IMR-90 (cell line): ENCODE data around the gene SLC26A6. TPM values are rescaled to one million over a fixed set of nuclear protein-coding genes. Genes with fewer than 3 reads are reported as not detected.

ENCODE experiments used
- ATAC-seq: fragments of 200-7000 bp; cut with Tn5 transposase; 2 replicates; pipeline ENCODE4 v1.9.1; 2020; ENCODE audit warnings: low read depth, mild to moderate bottlenecking, moderate library complexity
- BruUV-seq: library from RNA; stranded (reverse); fragments of 400-500 nt; replicated peaks from 2 replicates; lab custom pipeline; 2021; lab: Mats Ljungman, UMichigan
- CTCF ChIA-PET: fragments of 300-600 bp; formaldehyde crosslinking; extraction: SDS; loops from one replicate; lab custom pipeline; 2021; ENCODE audit warnings: antibody characterized with exemption; lab: Yijun Ruan, JAX
- POLR2A ChIA-PET: fragments of 300-600 bp; sonication (Branson Sonifier 250); formaldehyde crosslinking; loops from one replicate; lab custom pipeline; 2022; ENCODE audit warnings: antibody characterized with exemption; ENCODE audit not compliant: unreplicated experiment; lab: Charles Lee
- DNase-seq: peaks from one replicate; pipeline ENCODE4 v3.0.0; 2013
- H2AFZ ChIP-seq: replicated peaks from 2 replicates; pipeline ENCODE3; 2013; ENCODE audit warnings: low read length, mild to moderate bottlenecking; ENCODE audit not compliant: poor library complexity
- H2AK5ac ChIP-seq: 2 replicates; pipeline ENCODE4 v1.6.1; 2013; ENCODE audit warnings: low read depth, low read length, inconsistent platforms
- H2AK9ac ChIP-seq: replicated peaks from 2 replicates; pipeline ENCODE3; 2013; ENCODE audit warnings: mild to moderate bottlenecking, low read depth, low read length, moderate library complexity; ENCODE audit not compliant: poor library complexity
- H2BK120ac ChIP-seq: 2 replicates; pipeline ENCODE4 v1.6.1; 2013; ENCODE audit warnings: low read depth, low read length, inconsistent platforms
- H2BK15ac ChIP-seq: 3 replicates; pipeline ENCODE4 v1.6.1; 2013; ENCODE audit warnings: low read depth, low read length, inconsistent platforms
- H2BK20ac ChIP-seq: 2 replicates; pipeline ENCODE4 v1.6.1; 2013; ENCODE audit warnings: low read depth, mild to moderate bottlenecking, inconsistent platforms, low read length, moderate library complexity
- H2BK5ac ChIP-seq: 2 replicates; pipeline ENCODE4 v1.6.1; 2013; ENCODE audit warnings: mild to moderate bottlenecking, low read depth, low read length, inconsistent platforms; ENCODE audit not compliant: poor library complexity, severe bottlenecking
- H3K14ac ChIP-seq: replicated peaks from 2 replicates; pipeline ENCODE4 v1.6.1; 2013; ENCODE audit warnings: low read depth, low read length, inconsistent platforms
- H3K18ac ChIP-seq: 2 replicates; pipeline ENCODE4 v1.6.1; 2013; ENCODE audit warnings: low read depth, low read length, control low read depth
- H3K23ac ChIP-seq: 2 replicates; pipeline ENCODE4 v1.6.1; 2013; ENCODE audit warnings: low read depth, low read length, inconsistent platforms
- H3K27ac ChIP-seq: 2 replicates; pipeline ENCODE4 v1.5.1; 2013; ENCODE audit warnings: mild to moderate bottlenecking, control low read depth, low read length; ENCODE audit not compliant: insufficient read depth
- H3K27me3 ChIP-seq: 2 replicates; pipeline ENCODE4 v1.6.1; 2013; ENCODE audit warnings: low read length; ENCODE audit not compliant: control insufficient read depth, insufficient read depth
- H3K36me3 ChIP-seq: 2 replicates; pipeline ENCODE4 v1.6.1; 2013; ENCODE audit warnings: low read length, mixed read lengths; ENCODE audit not compliant: control insufficient read depth, insufficient read depth
- H3K4ac ChIP-seq: 2 replicates; pipeline ENCODE4 v1.6.1; 2013; ENCODE audit warnings: low read depth, low read length, inconsistent platforms
- H3K4me1 ChIP-seq: 2 replicates; pipeline ENCODE4 v1.6.1; 2013; ENCODE audit warnings: low read length, mixed read lengths; ENCODE audit not compliant: control insufficient read depth, insufficient read depth
- H3K4me2 ChIP-seq: 2 replicates; pipeline ENCODE4 v1.6.1; 2013; ENCODE audit warnings: low read depth, mild to moderate bottlenecking, control low read depth, low read length, moderate library complexity
- H3K4me3 ChIP-seq: 2 replicates; pipeline ENCODE4 v1.5.1; 2013; ENCODE audit warnings: low read depth, mild to moderate bottlenecking, control low read depth, low read length, moderate library complexity; ENCODE audit not compliant: insufficient read depth
- H3K56ac ChIP-seq: 2 replicates; pipeline ENCODE4 v1.6.1; 2013; ENCODE audit warnings: low read length, inconsistent platforms; ENCODE audit not compliant: insufficient read depth; ENCODE audit errors: extremely low read depth
- H3K79me1 ChIP-seq, 2 experiments: 2 replicates each; pipeline ENCODE4 v1.6.1; 2013; ENCODE audit warnings: low read length in 2 of 2, inconsistent platforms in 1 of 2, low read depth in 1 of 2
- H3K9ac ChIP-seq: 2 replicates; pipeline ENCODE4 v1.6.1; 2013; ENCODE audit warnings: low read depth, low read length, control low read depth
- H3K9me1 ChIP-seq: 2 replicates; pipeline ENCODE4 v1.6.1; 2013; ENCODE audit warnings: low read length, inconsistent platforms; ENCODE audit not compliant: insufficient read depth
- H3K9me3 ChIP-seq: 2 replicates; pipeline ENCODE4 v1.6.1; 2013; ENCODE audit warnings: low read length; ENCODE audit not compliant: control insufficient read depth, insufficient read depth
- H4K20me1 ChIP-seq: 2 replicates; pipeline ENCODE4 v1.6.1; 2013; ENCODE audit warnings: low read length, inconsistent platforms; ENCODE audit not compliant: insufficient read depth
- H4K5ac ChIP-seq: 2 replicates; pipeline ENCODE4 v1.6.1; 2013; ENCODE audit warnings: mild to moderate bottlenecking, low read depth, low read length, control low read depth
- H4K8ac ChIP-seq, 2 experiments: 2 replicates each; pipeline ENCODE4 v1.6.1; 2013; ENCODE audit warnings: low read depth in 2 of 2, low read length in 2 of 2, control low read depth in 1 of 2, inconsistent platforms in 1 of 2
- H4K91ac ChIP-seq: 2 replicates; pipeline ENCODE4 v1.6.1; 2013; ENCODE audit warnings: low read depth, low read length, inconsistent platforms; ENCODE audit not compliant: insufficient read depth
- BHLHE40 ChIP-seq: fragments of 150-350 bp; IDR thresholded peaks from 2 replicates; pipeline ENCODE4 v1.6.1; 2016; ENCODE audit warnings: mild to moderate bottlenecking, low read depth, low read length
- CEBPB ChIP-seq: IDR thresholded peaks from 2 replicates; pipeline ENCODE4 v1.6.1; 2012; ENCODE audit warnings: low read depth, low read length, improper control_type of control experiment
- CHD1 ChIP-seq: IDR thresholded peaks from 2 replicates; pipeline ENCODE4 v1.6.1; 2012; ENCODE audit warnings: low read depth, low read length, improper control_type of control experiment
- FOS ChIP-seq: fragments of 150-350 bp; IDR thresholded peaks from 2 replicates; pipeline ENCODE4 v1.6.1; 2016; ENCODE audit warnings: low read depth, low read length
- MAFK ChIP-seq: IDR thresholded peaks from 2 replicates; pipeline ENCODE4 v1.6.1; 2012; ENCODE audit warnings: low read depth, low read length, improper control_type of control experiment
- MAZ ChIP-seq: IDR thresholded peaks from 2 replicates; pipeline ENCODE4 v1.6.1; 2012; ENCODE audit warnings: low read depth, mild to moderate bottlenecking, low read length, improper control_type of control experiment, moderate library complexity, borderline replicate concordance
- MXI1 ChIP-seq: IDR thresholded peaks from 2 replicates; pipeline ENCODE4 v1.6.1; 2012; ENCODE audit warnings: low read depth, mild to moderate bottlenecking, low read length, moderate library complexity, borderline replicate concordance
- NFE2L2 ChIP-seq: fragments of 150-350 bp; IDR thresholded peaks from 2 replicates; pipeline ENCODE4 v1.6.1; 2016; ENCODE audit warnings: low read depth, mild to moderate bottlenecking, low read length
- POLR2A ChIP-seq: IDR thresholded peaks from 2 replicates; pipeline ENCODE4 v1.6.1; 2012; ENCODE audit warnings: mild to moderate bottlenecking, low read depth, low read length
- RAD21 ChIP-seq: IDR thresholded peaks from 2 replicates; pipeline ENCODE4 v1.6.1; 2012; ENCODE audit warnings: low read length, improper control_type of control experiment
- RCOR1 ChIP-seq: IDR thresholded peaks from 2 replicates; pipeline ENCODE4 v1.6.1; 2012; ENCODE audit warnings: mild to moderate bottlenecking, low read length, improper control_type of control experiment; ENCODE audit not compliant: insufficient replicate concordance
- RFX5 ChIP-seq: IDR thresholded peaks from 2 replicates; pipeline ENCODE4 v1.8.0; 2012; ENCODE audit warnings: low read depth, mild to moderate bottlenecking, low read length, moderate library complexity
- SMC3 ChIP-seq: fragments of 150-350 bp; IDR thresholded peaks from 2 replicates; pipeline ENCODE4 v1.6.1; 2016; ENCODE audit warnings: low read depth, mild to moderate bottlenecking, antibody characterized with exemption, low read length, moderate library complexity
- WGBS, 2 experiments: methylation state at CpG; one replicate each; pipeline versions ENCODE4 v1.1.5 to v1.1.7; 2013; ENCODE audit warnings: missing lambda C conversion rate in 2 of 2; ENCODE audit not compliant: insufficient read length in 1 of 2; ENCODE audit errors: extremely low coverage in 2 of 2; 5-methylcytosine and 5-hydroxymethylcytosine counted together
- dilution Hi-C: fragments of 300-500 bp; cut with HindIII; formaldehyde crosslinking; loops from one replicate; pipeline ENCODE4 v1.14.3; 2018; ENCODE audit warnings: low sequenced_read_pairs; ENCODE audit not compliant: unreplicated experiment
- in situ Hi-C: fragments of 300-500 bp; cut with MboI; formaldehyde crosslinking; loops from 3 replicates; pipeline ENCODE4 v1.14.3; 2019; ENCODE audit warnings: low sequenced_read_pairs, inconsistent platforms, mixed read lengths
- intact Hi-C: fragments of 100-400 bp; cut with micrococcal nuclease; formaldehyde crosslinking; loops from 2 replicates; pipeline ENCODE4 v1.10.0; 2022
- polyA plus RNA-seq, 3 experiments: library from polyadenylated mRNA; depleted of rRNA; stranded (reverse); fragments of >200 nt; gene quantifications; 2 replicates each; pipeline ENCODE4 v1.2.3, GENCODE V29; 2012; ENCODE audit warnings: low replicate concordance in 1 of 3
- total RNA-seq: library from RNA; depleted of rRNA; stranded (reverse); fragments of >200 nt; gene quantifications from 2 replicates; pipeline ENCODE4 v1.2.3, GENCODE V29; 2012
- TF ChIP-seq, protein P1 (sequence below): fragments of 150-350 bp; IDR thresholded peaks from 2 replicates; pipeline ENCODE4 v1.6.1; 2017; ENCODE audit warnings: mild to moderate bottlenecking, antibody characterized with exemption, low read length, low read depth
- TF ChIP-seq, protein P2 (sequence below): fragments of 150-350 bp; IDR thresholded peaks from 2 replicates; pipeline ENCODE4 v1.6.1; 2016; ENCODE audit warnings: low read depth, mild to moderate bottlenecking, low read length, moderate library complexity, borderline replicate concordance
- TF ChIP-seq, protein P3 (sequence below): conservative IDR thresholded peaks from 2 replicates; pipeline ENCODE4 v1.5.1; 2012; ENCODE audit warnings: mild to moderate bottlenecking, low read depth, low read length, improper control_type of control experiment

Gene SLC26A6
- total and polyA plus RNA-seq, 2 of the 4 experiments (the other 2 are of a cell fraction) = 11.8 to 34.3 TPM

- H3K27me3 ChIP-seq = no peaks in the 10 kb centered on the region
- ATAC-seq (no peak), DNase-seq (no peak)
- in situ Hi-C loops = no loop called here
- H2BK20ac ChIP-seq = no peak overlapping the region
- H4K8ac ChIP-seq = no peak overlapping the region
- no peak overlapping the region for H4K91ac ChIP-seq
- no peak overlapping the region for H2BK120ac ChIP-seq
- no peak overlapping the region for H3K27ac ChIP-seq
- BruUV-seq = no TSS peak
- ChIA-PET CTCF (no interaction called here), POLR2A (no interaction called here)
- H3K79me1 ChIP-seq = peaks cover 0 to 22% of the 10 kb centered on the region in 2 experiments; a peak in 1 of 4 replicates
- H2AFZ ChIP-seq = no peak overlapping the region
- H2BK5ac ChIP-seq = no peak overlapping the region
- dilution Hi-C loops = no loop called here
- H3K4ac ChIP-seq = no peak overlapping the region
- WGBS, 2 experiments = no CpG with 5 or more reads among the region's 9 CpGs
- peaks cover 55% of the 10 kb centered on the region for H3K36me3 ChIP-seq
- intact Hi-C loops = no loop called here
- no peaks in the 10 kb centered on the region for H3K9me3 ChIP-seq
- TF ChIP-seq CEBPB = no peak
- no peak for TF ChIP-seq RFX5
- no peak for TF ChIP-seq RAD21
- TF ChIP-seq, protein P1, sequence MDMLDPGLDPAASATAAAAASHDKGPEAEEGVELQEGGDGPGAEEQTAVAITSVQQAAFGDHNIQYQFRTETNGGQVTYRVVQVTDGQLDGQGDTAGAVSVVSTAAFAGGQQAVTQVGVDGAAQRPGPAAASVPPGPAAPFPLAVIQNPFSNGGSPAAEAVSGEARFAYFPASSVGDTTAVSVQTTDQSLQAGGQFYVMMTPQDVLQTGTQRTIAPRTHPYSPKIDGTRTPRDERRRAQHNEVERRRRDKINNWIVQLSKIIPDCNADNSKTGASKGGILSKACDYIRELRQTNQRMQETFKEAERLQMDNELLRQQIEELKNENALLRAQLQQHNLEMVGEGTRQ = no peak
- TF ChIP-seq, protein P2, sequence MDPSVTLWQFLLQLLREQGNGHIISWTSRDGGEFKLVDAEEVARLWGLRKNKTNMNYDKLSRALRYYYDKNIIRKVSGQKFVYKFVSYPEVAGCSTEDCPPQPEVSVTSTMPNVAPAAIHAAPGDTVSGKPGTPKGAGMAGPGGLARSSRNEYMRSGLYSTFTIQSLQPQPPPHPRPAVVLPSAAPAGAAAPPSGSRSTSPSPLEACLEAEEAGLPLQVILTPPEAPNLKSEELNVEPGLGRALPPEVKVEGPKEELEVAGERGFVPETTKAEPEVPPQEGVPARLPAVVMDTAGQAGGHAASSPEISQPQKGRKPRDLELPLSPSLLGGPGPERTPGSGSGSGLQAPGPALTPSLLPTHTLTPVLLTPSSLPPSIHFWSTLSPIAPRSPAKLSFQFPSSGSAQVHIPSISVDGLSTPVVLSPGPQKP = no peak
- TF ChIP-seq, protein P3, sequence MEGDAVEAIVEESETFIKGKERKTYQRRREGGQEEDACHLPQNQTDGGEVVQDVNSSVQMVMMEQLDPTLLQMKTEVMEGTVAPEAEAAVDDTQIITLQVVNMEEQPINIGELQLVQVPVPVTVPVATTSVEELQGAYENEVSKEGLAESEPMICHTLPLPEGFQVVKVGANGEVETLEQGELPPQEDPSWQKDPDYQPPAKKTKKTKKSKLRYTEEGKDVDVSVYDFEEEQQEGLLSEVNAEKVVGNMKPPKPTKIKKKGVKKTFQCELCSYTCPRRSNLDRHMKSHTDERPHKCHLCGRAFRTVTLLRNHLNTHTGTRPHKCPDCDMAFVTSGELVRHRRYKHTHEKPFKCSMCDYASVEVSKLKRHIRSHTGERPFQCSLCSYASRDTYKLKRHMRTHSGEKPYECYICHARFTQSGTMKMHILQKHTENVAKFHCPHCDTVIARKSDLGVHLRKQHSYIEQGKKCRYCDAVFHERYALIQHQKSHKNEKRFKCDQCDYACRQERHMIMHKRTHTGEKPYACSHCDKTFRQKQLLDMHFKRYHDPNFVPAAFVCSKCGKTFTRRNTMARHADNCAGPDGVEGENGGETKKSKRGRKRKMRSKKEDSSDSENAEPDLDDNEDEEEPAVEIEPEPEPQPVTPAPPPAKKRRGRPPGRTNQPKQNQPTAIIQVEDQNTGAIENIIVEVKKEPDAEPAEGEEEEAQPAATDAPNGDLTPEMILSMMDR = no peak
- no peak for TF ChIP-seq MXI1
- TF ChIP-seq FOS = no peak
- TF ChIP-seq RCOR1 = no peak
- no peak for TF ChIP-seq MAFK
- TF ChIP-seq CHD1 = no peak
- TF ChIP-seq POLR2A = no peak
- TF ChIP-seq NFE2L2 = no peak
- no peak for TF ChIP-seq BHLHE40
- no peak for TF ChIP-seq SMC3
- no peak for TF ChIP-seq MAZ
- H4K20me1 ChIP-seq = peaks cover 12% of the 10 kb centered on the region; the same call in 1 of the 2 replicates
- H2BK15ac ChIP-seq = no peak overlapping the region
- H2AK9ac ChIP-seq = no peak overlapping the region
- no peak overlapping the region for H4K5ac ChIP-seq
- H3K23ac ChIP-seq = no peak overlapping the region
- H3K4me2 ChIP-seq = no peak overlapping the region
- no peak overlapping the region for H3K18ac ChIP-seq
- no peak overlapping the region for H3K9ac ChIP-seq
- peaks cover 21% of the 10 kb centered on the region for H3K9me1 ChIP-seq
- peaks cover 11% of the 10 kb centered on the region for H3K4me1 ChIP-seq
- no peak overlapping the region for H3K14ac ChIP-seq
- H3K4me3 ChIP-seq = no peak overlapping the region
- H3K56ac ChIP-seq = no peak overlapping the region
- H2AK5ac ChIP-seq = no peak overlapping the region
Measured at GRCh38 chr3:48674505-48674904, 39.2 kb upstream of the SLC26A6 start.
